Prostate gland (tissue), 2 donors: ENCODE measurements around the gene MAN2C1.

ENCODE experiments used
- CTCF ChIP-seq, 4 experiments: fragments of 200-600 bp in 2 of 4; fragments of 450-650 bp in 2 of 4; sonication (generic) in 2 of 4; IDR thresholded peaks; 1 replicate in 3 of 4; 2 replicates in 1 of 4; pipeline ENCODE4 v1.5.1; 2016 to 2019; ENCODE audit warnings: antibody characterized with exemption in 4 of 4, mild to moderate bottlenecking in 2 of 4, moderate library complexity in 2 of 4
- POLR2A ChIP-seq: fragments of 450-650 bp; IDR thresholded peaks from one replicate; pipeline ENCODE4 v1.6.1; 2016; ENCODE audit warnings: antibody characterized with exemption, mild to moderate bottlenecking
- POLR2AphosphoS5 ChIP-seq: sonication (generic); formaldehyde crosslinking; IDR thresholded peaks from one replicate; pipeline ENCODE4 v1.6.1; 2017; ENCODE audit warnings: antibody characterized with exemption

GRCh38 chr15:75352186-75353080 lies 16.0 kb downstream of the MAN2C1 start:
- no peak for TF ChIP-seq CTCF (IDR thresholded peaks at IDR 0.05)
- TF ChIP-seq POLR2AphosphoS5 = no peak
- no peak for TF ChIP-seq POLR2A
